Stimulated activated CD4-positive, alpha-beta T cell treated with anti-CD3 and anti-CD28 coated beads, TNF-alpha, amount 100 ng/mL, for 48 hours (primary cell): Measurements from ENCODE around the gene TRAPPC8.
"Not testable (repeated sequence)": the region's sequence is repeated elsewhere in the genome, so short reads cannot be mapped to it uniquely, and the experiment has no call there.

Experiments used
- DNase-seq, 3 donors: peaks; one replicate each; pipeline ENCODE4 v3.0.0-alpha.2; 2020; ENCODE audit warnings: low read depth in 3 of 3

TRAPPC8 gene

GRCh38 chr18:31863103-31863502 is 79.8 kb downstream of the TRAPPC8 start:
- no peak for DNase-seq

- DNase-seq: no peak
Measured at GRCh38 chr18:31860488-31860887, 82.4 kb downstream of the TRAPPC8 start.

GRCh38 chr18:31857526-31858106 is 85.3 kb downstream of the TRAPPC8 start:
- no peak for DNase-seq

GRCh38 chr18:31850844-31851243 is 92.1 kb downstream of the TRAPPC8 start:
- DNase-seq: no peak

GRCh38 chr18:31840499-31840898 is 102.4 kb downstream of the TRAPPC8 start:
- DNase-seq: no peak

GRCh38 chr18:31837879-31838278 is 105.0 kb downstream of the TRAPPC8 start:
- no peak for DNase-seq

GRCh38 chr18:31835528-31836133 is 107.3 kb downstream of the TRAPPC8 start:
- no peak for DNase-seq

GRCh38 chr18:31831903-31832302 is 111.0 kb downstream of the TRAPPC8 start:
- DNase-seq: no peak

GRCh38 chr18:31830686-31831085 is 112.2 kb downstream of the TRAPPC8 start:
- DNase-seq: no peak

GRCh38 chr18:31828613-31829012 is 114.3 kb downstream of the TRAPPC8 start:
- no peak for DNase-seq

GRCh38 chr18:31826673-31827325 is 116.1 kb downstream of the TRAPPC8 start:
- DNase-seq: not testable (repeated sequence)

GRCh38 chr18:31825772-31826171 is 117.2 kb downstream of the TRAPPC8 start:
- DNase-seq: no peak

GRCh38 chr18:31821545-31822171 is 121.3 kb downstream of the TRAPPC8 start:
- no peak for DNase-seq

GRCh38 chr18:31819925-31820229 is 123.1 kb downstream of the TRAPPC8 start:
- DNase-seq: no peak

GRCh38 chr18:31819106-31819924 is 123.6 kb downstream of the TRAPPC8 start:
- DNase-seq: no peak

- DNase-seq: no peak
Measured at GRCh38 chr18:31814132-31814531, 128.8 kb downstream of the TRAPPC8 start.

GRCh38 chr18:31810336-31811130 is 132.4 kb downstream of the TRAPPC8 start:
- DNase-seq: not testable (repeated sequence)

- not testable (repeated sequence) for DNase-seq
Measured at GRCh38 chr18:31809049-31809448, 133.9 kb downstream of the TRAPPC8 start.

GRCh38 chr18:31801078-31801477 is 141.8 kb downstream of the TRAPPC8 start:
- DNase-seq: no peak

GRCh38 chr18:31799257-31799656 is 143.7 kb downstream of the TRAPPC8 start:
- DNase-seq: not testable (repeated sequence)

- DNase-seq: no peak
Measured at GRCh38 chr18:31798399-31798798, 144.5 kb downstream of the TRAPPC8 start.
